PC-9 (cell line): ENCODE measurements around the gene BFSP1. TPM values are rescaled to one million over a fixed set of nuclear protein-coding genes. Genes with fewer than 3 reads are reported as not detected.

ENCODE experiments used
- BruUV-seq: library from RNA; stranded (reverse); fragments of 400-500 nt; replicated peaks from 2 replicates; lab custom pipeline; 2021; lab: Mats Ljungman, UMichigan
- CTCF ChIA-PET: fragments of 300-600 bp; sonication (Branson Sonifier 250); formaldehyde crosslinking; loops from one replicate; lab custom pipeline; 2022; ENCODE audit warnings: antibody characterized with exemption; lab: Charles Lee
- POLR2A ChIA-PET: fragments of 300-600 bp; sonication (Branson Sonifier 250); formaldehyde crosslinking; loops from one replicate; lab custom pipeline; 2022; ENCODE audit warnings: antibody characterized with exemption; ENCODE audit not compliant: unreplicated experiment; lab: Charles Lee
- DNase-seq, 2 experiments: peaks; one replicate each; pipeline versions ENCODE4 v3.0.0 to v3.0.0-alpha.2; 2015 to 2022; ENCODE audit warnings: mixed read lengths in 1 of 2
- H2AFZ ChIP-seq: fragments of 200-600 bp; sonication (generic); 2 replicates; pipeline ENCODE4 v1.8.1; 2017; ENCODE audit warnings: antibody characterized with exemption
- H3F3A ChIP-seq: fragments of 200-600 bp; sonication (generic); 2 replicates; pipeline ENCODE4 v1.8.1; 2017; ENCODE audit warnings: antibody characterized with exemption, mild to moderate bottlenecking, low read depth; ENCODE audit not compliant: insufficient read depth
- H3K27ac ChIP-seq: fragments of 200-600 bp; sonication (generic); 2 replicates; pipeline ENCODE4 v1.6.1; 2016; ENCODE audit warnings: mixed run types
- H3K27me3 ChIP-seq: fragments of 200-600 bp; sonication (generic); 2 replicates; pipeline ENCODE4 v1.6.1; 2016; ENCODE audit warnings: low read depth, mixed run types; ENCODE audit not compliant: insufficient read depth
- H3K36me3 ChIP-seq: fragments of 200-600 bp; sonication (generic); 2 replicates; pipeline ENCODE4 v1.6.1; 2016; ENCODE audit warnings: low read depth, mixed run types
- H3K4me1 ChIP-seq: fragments of 200-600 bp; sonication (generic); replicated peaks from 2 replicates; pipeline ENCODE4 v1.6.1; 2016; ENCODE audit warnings: mixed run types; ENCODE audit not compliant: insufficient read depth
- H3K4me2 ChIP-seq: fragments of 200-600 bp; sonication (generic); 2 replicates; pipeline ENCODE4 v1.6.1; 2017; ENCODE audit warnings: mixed run types
- H3K4me3 ChIP-seq: fragments of 200-600 bp; sonication (generic); 2 replicates; pipeline ENCODE4 v1.6.1; 2016; ENCODE audit warnings: mixed run types
- H3K79me2 ChIP-seq: fragments of 200-600 bp; sonication (generic); 2 replicates; pipeline ENCODE4 v1.6.1; 2017; ENCODE audit warnings: low read depth, mixed run types
- H3K9me2 ChIP-seq: fragments of 200-600 bp; sonication (generic); 2 replicates; pipeline ENCODE4 v1.8.1; 2017; ENCODE audit warnings: mild to moderate bottlenecking; ENCODE audit not compliant: insufficient read depth
- H3K9me3 ChIP-seq: fragments of 200-600 bp; sonication (generic); 2 replicates; pipeline ENCODE4 v1.8.1; 2016; ENCODE audit warnings: low read depth; ENCODE audit not compliant: insufficient read depth
- H4K20me1 ChIP-seq: fragments of 200-600 bp; sonication (generic); 2 replicates; pipeline ENCODE4 v1.8.1; 2017; ENCODE audit not compliant: insufficient read depth
- CTCF ChIP-seq: fragments of 200-600 bp; sonication (generic); conservative IDR thresholded peaks from 2 replicates; pipeline ENCODE4 v1.6.1; 2017; ENCODE audit warnings: mixed run types, antibody characterized with exemption, mild to moderate bottlenecking, moderate library complexity
- EZH2 ChIP-seq: fragments of 200-600 bp; sonication (generic); IDR thresholded peaks from 2 replicates; pipeline ENCODE4 v1.8.0; 2017; ENCODE audit warnings: antibody characterized with exemption, low read depth
- intact Hi-C: fragments of 100-400 bp; cut with micrococcal nuclease; formaldehyde crosslinking; loops from one replicate; pipeline ENCODE4 v1.10.0; 2022; ENCODE audit not compliant: unreplicated experiment
- total RNA-seq: library from RNA; stranded (reverse); gene quantifications from 2 replicates; pipeline ENCODE4 v1.2.3, GENCODE V29; 2021

BFSP1 gene
- total RNA-seq, 1 experiment from 2014 or later: 13.8 TPM

GRCh38 chr20:17470521-17470920 lies 60.7 kb downstream of the BFSP1 start:
- Histone ChIP-seq H3K4me3 (no peak overlapping the region), H3K9me2 (no peaks in the 10 kb centered on the region), H3K4me1 (no peaks in the 10 kb centered on the region), H2AFZ (no peak overlapping the region), H3K27me3 (peaks cover 78% of the 10 kb centered on the region), H3K4me2 (no peak overlapping the region), H4K20me1 (no peaks in the 10 kb centered on the region), H3K36me3 (no peaks in the 10 kb centered on the region), H3K79me2 (no peaks in the 10 kb centered on the region), H3F3A (no peaks in the 10 kb centered on the region), H3K9me3 (no peaks in the 10 kb centered on the region), H3K27ac (no peak overlapping the region)
- POLR2A ChIA-PET: no interaction called here
- CTCF ChIA-PET: no interaction called here
- intact Hi-C loops: no loop called here
- TF ChIP-seq EZH2 (no peak), CTCF (no peak)
- no peak for DNase-seq
- no TSS peak for BruUV-seq

GRCh38 chr20:17469246-17470030 lies 61.7 kb downstream of the BFSP1 start:
- no peak overlapping the region for H3K4me2 ChIP-seq
- TF ChIP-seq EZH2 (no peak), CTCF (no peak)
- CTCF ChIA-PET: interaction anchor here (0.5 kb wide), 1 partner anchor 36 kb away, joined by 3 read pairs; no protein-coding TSS in a partner anchor
- H3K4me1 ChIP-seq: no peaks in the 10 kb centered on the region
- peaks cover 79% of the 10 kb centered on the region for H3K27me3 ChIP-seq
- POLR2A ChIA-PET: no interaction called here
- H3K27ac ChIP-seq: no peak overlapping the region
- no peak overlapping the region for H3K4me3 ChIP-seq
- intact Hi-C loops: no loop called here
- DNase-seq: no peak
- no peaks in the 10 kb centered on the region for H3K9me3 ChIP-seq
- H3K36me3 ChIP-seq: no peaks in the 10 kb centered on the region
- no peak overlapping the region for H2AFZ ChIP-seq
- no peaks in the 10 kb centered on the region for H4K20me1 ChIP-seq
- H3F3A ChIP-seq: no peaks in the 10 kb centered on the region
- no peaks in the 10 kb centered on the region for H3K9me2 ChIP-seq
- BruUV-seq: no TSS peak
- H3K79me2 ChIP-seq: no peaks in the 10 kb centered on the region

- ChIA-PET POLR2A (no interaction called here), CTCF (no interaction called here)
- no peak for TF ChIP-seq CTCF
- no peak for TF ChIP-seq EZH2
- Histone ChIP-seq H3K4me3 (no peak overlapping the region), H3K79me2 (no peaks in the 10 kb centered on the region), H2AFZ (no peak overlapping the region), H3K4me2 (no peak overlapping the region), H3F3A (no peaks in the 10 kb centered on the region), H3K36me3 (no peaks in the 10 kb centered on the region), H3K9me3 (no peaks in the 10 kb centered on the region), H3K27ac (no peak overlapping the region), H3K27me3 (peaks cover 70% of the 10 kb centered on the region), H3K4me1 (no peaks in the 10 kb centered on the region), H4K20me1 (no peaks in the 10 kb centered on the region), H3K9me2 (no peaks in the 10 kb centered on the region)
- no TSS peak for BruUV-seq
- DNase-seq: no peak
- intact Hi-C loops: no loop called here
These were observed 62.9 kb downstream of the BFSP1 start for GRCh38 chr20:17468073-17468840.
